UCSD-AML1 (cell line): ENCODE data around the gene GJA3.

Experiments
- DNase-seq: peaks from one replicate; lab custom pipeline; 2025; ENCODE audit not compliant: unreplicated experiment; lab: John Stamatoyannopoulos, UW

GJA3 gene

DNA sequence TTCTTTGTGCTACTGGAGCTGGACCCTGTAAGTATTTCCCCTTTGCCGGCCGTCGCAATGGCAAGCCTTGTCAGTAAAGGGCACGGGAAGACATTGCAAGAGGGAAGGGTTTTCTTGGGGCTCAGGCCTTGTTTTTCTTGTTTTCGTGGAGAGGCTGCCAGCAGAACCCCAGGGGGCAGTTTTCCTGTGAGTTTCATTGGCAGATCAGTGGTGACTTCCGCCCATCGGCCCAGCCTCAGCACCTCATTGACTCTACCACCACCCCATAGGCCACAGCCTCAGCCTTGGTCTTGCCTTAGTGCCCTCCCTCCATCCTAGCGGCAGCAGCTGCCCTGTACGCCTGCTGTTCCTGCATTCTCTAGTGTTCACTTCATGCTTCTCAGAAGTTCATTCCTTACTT lies 61.5 kb downstream of the GJA3 start:
- no peak for DNase-seq

DNA sequence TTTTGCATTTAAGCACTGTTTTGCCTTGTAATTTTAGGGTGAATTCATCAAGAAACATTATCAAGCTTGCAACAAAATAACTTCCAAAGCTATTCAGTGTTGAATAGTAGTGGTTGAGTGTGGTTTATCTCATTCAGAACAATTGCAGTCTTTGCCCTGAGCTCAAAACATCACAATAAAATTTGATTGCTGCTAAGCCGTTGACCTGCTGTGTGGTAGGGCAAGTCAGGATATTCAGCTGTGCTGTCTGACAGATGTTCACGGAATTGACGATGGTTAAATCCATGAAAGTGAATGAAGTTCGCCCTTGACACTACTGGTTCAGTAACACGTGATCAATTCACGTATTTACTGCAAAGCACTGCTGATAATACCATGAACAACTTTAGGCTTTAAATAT lies 66.9 kb downstream of the GJA3 start:
- no peak for DNase-seq

DNA sequence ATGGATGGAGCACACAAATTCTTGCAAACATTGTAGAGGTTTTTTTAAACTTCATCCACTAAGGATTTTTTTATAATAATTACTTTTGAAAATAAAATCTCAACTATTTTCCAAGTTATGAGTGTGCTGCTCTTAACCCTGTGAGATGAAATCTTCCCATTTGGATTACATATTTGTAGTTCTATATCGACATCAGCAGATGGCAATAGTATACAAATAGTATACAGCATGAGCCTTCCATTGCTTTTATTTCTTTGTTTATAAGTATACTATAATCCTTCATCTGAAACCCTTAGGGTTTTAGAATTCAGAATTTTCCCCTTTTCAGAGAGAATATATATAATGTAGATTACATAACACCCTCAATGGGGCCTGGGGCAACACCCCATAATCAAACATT lies 70.5 kb downstream of the GJA3 start:
- no peak for DNase-seq
